Naive thymus-derived CD4-positive, alpha-beta T cell (primary cell): ENCODE data around the gene GPR183. TPM values are rescaled to one million over a fixed set of nuclear protein-coding genes. Genes with fewer than 3 reads are reported as not detected.

Experiments used
- ATAC-seq: fragments of 150-1000 bp; cut with Tn5 transposase; 2 replicates; pipeline ENCODE4 v1.10.0; 2021; ENCODE audit warnings: mild to moderate bottlenecking, moderate library complexity
- CTCF ChIA-PET: fragments of 350-600 bp; sonication (Branson Sonifier 250); formaldehyde crosslinking; loops from one replicate; lab custom pipeline; 2021; ENCODE audit warnings: antibody characterized with exemption; lab: Charles Lee
- POLR2A ChIA-PET: fragments of 350-600 bp; sonication (Branson Sonifier 250); formaldehyde crosslinking; loops from one replicate; lab custom pipeline; 2021; ENCODE audit warnings: antibody characterized with exemption, inconsistent platforms; lab: Charles Lee
- DNase-seq, 9 donors: peaks; one replicate each; pipeline versions ENCODE4 v3.0.0 to v3.0.0-alpha.2; 2020 to 2022; ENCODE audit warnings: mixed read lengths in 1 of 9
- H3K27ac ChIP-seq: one replicate; pipeline ENCODE4 v1.7.0; 2013; ENCODE audit warnings: mild to moderate bottlenecking, low read depth, low read length, moderate library complexity
- H3K27me3 ChIP-seq, 2 donors: one replicate each; pipeline ENCODE4 v1.7.0; 2013; ENCODE audit warnings: low read length in 2 of 2, mild to moderate bottlenecking in 2 of 2, moderate library complexity in 2 of 2; ENCODE audit not compliant: control insufficient read depth in 2 of 2, insufficient read depth in 2 of 2
- H3K36me3 ChIP-seq, 3 experiments: 1 replicate in 2 of 3; 2 replicates in 1 of 3; pipeline ENCODE4 v1.7.0; 2013; ENCODE audit warnings: low read length in 3 of 3, mild to moderate bottlenecking in 3 of 3, moderate library complexity in 1 of 3; ENCODE audit not compliant: insufficient read depth in 3 of 3, control insufficient read depth in 2 of 3
- H3K4me1 ChIP-seq, 2 donors: one replicate each; pipeline ENCODE4 v1.7.0; 2013; ENCODE audit warnings: low read length in 2 of 2, mild to moderate bottlenecking in 2 of 2, moderate library complexity in 1 of 2; ENCODE audit not compliant: control insufficient read depth in 2 of 2, insufficient read depth in 2 of 2
- H3K4me3 ChIP-seq: 2 replicates; pipeline ENCODE4 v1.7.0; 2013; ENCODE audit warnings: mild to moderate bottlenecking, low read length
- H3K9me3 ChIP-seq, 3 experiments: 1 replicate in 2 of 3; 2 replicates in 1 of 3; pipeline ENCODE4 v1.7.0; 2013; ENCODE audit warnings: low read length in 3 of 3; ENCODE audit not compliant: control insufficient read depth in 2 of 3
- H3K27ac Mint-ChIP-seq, 9 donors: one replicate each; pipeline ENCODE4 v1.8.0; 2020 to 2022; ENCODE audit warnings: mixed read lengths in 9 of 9, mild to moderate bottlenecking in 8 of 9, moderate library complexity in 5 of 9, inconsistent platforms in 2 of 9
- H3K27me3 Mint-ChIP-seq, 5 donors: one replicate each; pipeline ENCODE4 v1.8.0; 2021 to 2022; ENCODE audit warnings: mixed read lengths in 5 of 5, mild to moderate bottlenecking in 1 of 5
- H3K36me3 Mint-ChIP-seq, 5 donors: one replicate each; pipeline ENCODE4 v1.8.0; 2020 to 2022; ENCODE audit warnings: mixed read lengths in 5 of 5, mild to moderate bottlenecking in 3 of 5, inconsistent platforms in 1 of 5
- H3K4me1 Mint-ChIP-seq, 7 donors: one replicate each; pipeline ENCODE4 v1.8.0; 2020 to 2022; ENCODE audit warnings: mixed read lengths in 7 of 7, mild to moderate bottlenecking in 3 of 7, inconsistent platforms in 1 of 7
- H3K4me3 Mint-ChIP-seq, 10 donors: one replicate each; pipeline ENCODE4 v1.8.0; 2020 to 2022; ENCODE audit warnings: mild to moderate bottlenecking in 10 of 10, mixed read lengths in 10 of 10, moderate library complexity in 6 of 10, inconsistent platforms in 2 of 10
- H3K9me3 Mint-ChIP-seq, 11 donors: one replicate each; pipeline ENCODE4 v1.8.0; 2020 to 2022; ENCODE audit warnings: mixed read lengths in 11 of 11, mild to moderate bottlenecking in 4 of 11, inconsistent platforms in 1 of 11, moderate library complexity in 1 of 11
- intact Hi-C, 2 donors: fragments of 100-400 bp; cut with micrococcal nuclease; formaldehyde crosslinking; loops; one replicate each; pipeline ENCODE4 v1.15.1; 2023
- polyA plus RNA-seq, 2 donors: library from polyadenylated mRNA; unstranded; fragments of 300-500 nt; fragmentation: Illumina TruSeq; gene quantifications; one replicate each; pipeline ENCODE4 v1.2.3, GENCODE V29; 2021
- total RNA-seq, 6 experiments: library from RNA in 5 of 6; stranded (reverse) in 5 of 6; gene quantifications; 1 replicate in 5 of 6; 2 replicates in 1 of 6; pipeline ENCODE4 v1.2.3 and lab custom pipeline; 2021 to 2026

The GPR183 gene
- total and polyA plus RNA-seq, 7 experiments from 2014 or later: 26.8 to 241 (median 216) TPM

DNA sequence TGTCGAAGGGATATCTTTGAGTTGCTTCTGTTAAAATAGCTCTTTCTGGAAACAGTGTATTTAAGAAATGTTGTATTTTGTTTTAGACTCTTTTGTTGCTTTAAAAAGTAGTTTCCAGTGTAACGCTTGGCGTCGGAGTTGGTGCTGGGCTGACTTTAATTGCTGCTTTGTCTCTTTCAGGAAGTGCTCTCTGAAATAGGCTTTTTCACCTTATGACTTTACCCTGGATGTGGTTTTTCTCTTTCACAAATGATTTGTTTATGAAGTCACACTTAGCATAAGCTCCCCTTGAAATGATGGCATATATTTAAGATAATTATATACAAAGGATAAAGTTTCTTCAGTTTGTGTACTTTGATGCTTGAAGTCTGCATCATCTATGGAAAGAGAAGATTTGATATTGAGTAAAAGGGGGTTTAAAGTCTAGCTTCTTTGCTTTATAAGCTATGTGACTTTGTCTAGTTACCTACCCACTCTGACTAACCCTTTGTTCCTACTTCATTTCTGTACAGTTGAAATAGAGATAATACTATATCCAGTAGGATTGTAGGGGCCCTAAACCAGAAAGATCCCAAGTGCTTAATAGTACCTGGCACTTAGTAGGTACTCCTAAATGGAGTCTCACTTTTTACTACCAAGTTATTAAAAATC is 48.9 kb downstream of the GPR183 start, which contains the start of gene GPR18:
TSS of gene GPR18 (minus strand) at position 170 of the 651 bp plus-strand sequence. CDS start 2,507 bp downstream, outside the sequence.
- Mint-ChIP-seq H3K27ac (peak within 1 kb of the TSS; percentile 90 to 97 (median 95)), H3K9me3 (peaks cover 0 to 9% (median 0%) of the 10 kb centered on the region in 11 donors), H3K4me3 (peak within 1 kb of the TSS; percentile 86 to 99 (median 94)), H3K27me3 (no peaks in the 10 kb centered on the region), H3K4me1 (peaks cover 30 to 80% (median 66%) of the 10 kb centered on the region in 7 donors), H3K36me3 (peaks cover 10 to 42% (median 37%) of the 10 kb centered on the region in 5 donors)
- Histone ChIP-seq H3K4me1 (peaks cover 27 to 40% of the 10 kb centered on the region in 2 donors), H3K4me3 (peak within 1 kb of the TSS; percentile 86), H3K27me3 (no peaks in the 10 kb centered on the region), H3K9me3 (no peaks in the 10 kb centered on the region), H3K36me3 (peaks cover 5 to 22% (median 14%) of the 10 kb centered on the region in 3 experiments), H3K27ac (peak within 1 kb of the TSS; percentile 81)
- ChIA-PET CTCF (interaction anchor here (0.9 to 1.9 kb wide), 11 partner anchors 10 to 125 kb away, joined by 3 to 13 read pairs (median 4); partner anchors contain the start of gene UBAC2), POLR2A (interaction anchor here (0.6 to 4.3 kb wide), 26 partner anchors 10 to 242 kb away, joined by 3 to 97 read pairs (median 4); partner anchors contain the start of gene UBAC2)
- ATAC-seq (peak; percentile 89), DNase-seq (peak in 7 of 9 donors; percentile 56 to 81 (median 70))
- intact Hi-C loops: loop anchor here (1.0 to 5.0 kb wide), 11 partner anchors 8 to 242 kb away; partner anchors contain the start of genes UBAC2 (in 2 of the 2) and TM9SF2 (in 1 of the 2)

- CTCF ChIA-PET: interaction anchor here (0.7 to 2.9 kb wide), 10 partner anchors 9 to 81 kb away, joined by 3 to 17 read pairs (median 6); partner anchors contain the start of gene UBAC2
- H3K27ac Mint-ChIP-seq: peak overlapping the region in 7 of 9 donors; percentile 46 to 95 (median 92)
- no peaks in the 10 kb centered on the region for H3K27me3 Mint-ChIP-seq
- peaks cover 30 to 81% (median 61%) of the 10 kb centered on the region in 7 donors for H3K4me1 Mint-ChIP-seq
- POLR2A ChIA-PET: interaction anchor here (0.6 to 4.3 kb wide), 23 partner anchors 12 to 170 kb away, joined by 3 to 97 read pairs (median 5); partner anchors contain the start of gene UBAC2
- intact Hi-C loops: loop anchor here in 1 of 2 donors (5.0 kb wide), 2 partner anchors 170 to 205 kb away; no protein-coding TSS in a partner anchor
- peaks cover 0 to 9% (median 0%) of the 10 kb centered on the region in 11 donors for H3K9me3 Mint-ChIP-seq
- Histone ChIP-seq H3K9me3 (no peaks in the 10 kb centered on the region), H3K4me1 (peaks cover 26 to 42% of the 10 kb centered on the region in 2 donors), H3K36me3 (peaks cover 5 to 23% (median 14%) of the 10 kb centered on the region in 3 experiments), H3K27ac (peak overlapping the region; percentile 81), H3K4me3 (peak overlapping the region; percentile 86), H3K27me3 (no peaks in the 10 kb centered on the region)
- peak in 1 of 9 donors; percentile 41 for DNase-seq
- peaks cover 10 to 42% (median 37%) of the 10 kb centered on the region in 5 donors for H3K36me3 Mint-ChIP-seq
- peak overlapping the region; percentile 85 to 98 (median 88) for H3K4me3 Mint-ChIP-seq
- no peak for ATAC-seq
Observed at GRCh38 chr13:99257291-99257690, 49.9 kb downstream of the GPR183 start.

- peaks cover 10 to 46% (median 41%) of the 10 kb centered on the region in 5 donors for H3K36me3 Mint-ChIP-seq
- ATAC-seq: no peak
- peaks cover 30 to 46% of the 10 kb centered on the region in 2 donors for H3K4me1 ChIP-seq
Observed at GRCh38 chr13:99256709-99257108, 50.5 kb downstream of the GPR183 start.

GRCh38 chr13:99256283-99256682 is 50.9 kb downstream of the GPR183 start:
- Mint-ChIP-seq H3K27ac (peak overlapping the region in 8 of 9 donors; percentile 68 to 93 (median 86)), H3K36me3 (peaks cover 10 to 46% (median 41%) of the 10 kb centered on the region in 5 donors), H3K27me3 (no peaks in the 10 kb centered on the region), H3K4me3 (peak overlapping the region; percentile 84 to 98 (median 88)), H3K4me1 (peaks cover 37 to 81% (median 64%) of the 10 kb centered on the region in 7 donors), H3K9me3 (peaks cover 0 to 9% (median 0%) of the 10 kb centered on the region in 11 donors)
- DNase-seq: no peak
- Histone ChIP-seq H3K27me3 (no peaks in the 10 kb centered on the region), H3K4me1 (peaks cover 34 to 45% of the 10 kb centered on the region in 2 donors), H3K4me3 (peak overlapping the region; percentile 49), H3K27ac (peak overlapping the region; percentile 81), H3K36me3 (peaks cover 5 to 23% (median 14%) of the 10 kb centered on the region in 3 experiments), H3K9me3 (no peaks in the 10 kb centered on the region)
- CTCF ChIA-PET: interaction anchor here (0.7 to 3.0 kb wide), 11 partner anchors 10 to 180 kb away, joined by 3 to 18 read pairs (median 3); partner anchors contain the start of gene UBAC2
- POLR2A ChIA-PET: interaction anchor here (0.6 to 4.3 kb wide), 17 partner anchors 12 to 400 kb away, joined by 3 to 97 read pairs (median 5); partner anchors contain the start of gene UBAC2
- intact Hi-C loops: loop anchor here in 1 of 2 donors (1.0 to 5.0 kb wide), 3 partner anchors 169 to 240 kb away; no protein-coding TSS in a partner anchor
- ATAC-seq: no peak

More at GRCh38 chr13:99256709-99257108, 50.5 kb downstream of the GPR183 start:
- no peaks in the 10 kb centered on the region for H3K9me3 ChIP-seq
- H3K36me3 ChIP-seq: peaks cover 5 to 23% (median 14%) of the 10 kb centered on the region in 3 experiments
- H3K27me3 Mint-ChIP-seq: no peaks in the 10 kb centered on the region
- H3K27me3 ChIP-seq: no peaks in the 10 kb centered on the region
- H3K27ac ChIP-seq: peak overlapping the region; percentile 81
- intact Hi-C loops: loop anchor here in 1 of 2 donors (1.0 to 5.0 kb wide), 3 partner anchors 169 to 240 kb away; no protein-coding TSS in a partner anchor
- ChIA-PET POLR2A (interaction anchor here (0.7 to 4.3 kb wide), 17 partner anchors 12 to 169 kb away, joined by 3 to 97 read pairs (median 6); partner anchors contain the start of gene UBAC2), CTCF (interaction anchor here (0.7 to 3.0 kb wide), 8 partner anchors 8 to 163 kb away, joined by 3 to 18 read pairs (median 4); partner anchors contain the start of gene UBAC2)
- peaks cover 34 to 81% (median 63%) of the 10 kb centered on the region in 7 donors for H3K4me1 Mint-ChIP-seq
- H3K4me3 ChIP-seq: peak overlapping the region; percentile 49
- H3K27ac Mint-ChIP-seq: peak overlapping the region; percentile 56 to 93 (median 80)
- peak in 2 of 9 donors; percentile 39 to 61 for DNase-seq
- peak overlapping the region; percentile 84 to 98 (median 88) for H3K4me3 Mint-ChIP-seq
- H3K9me3 Mint-ChIP-seq: peaks cover 0 to 9% (median 0%) of the 10 kb centered on the region in 11 donors

DNA sequence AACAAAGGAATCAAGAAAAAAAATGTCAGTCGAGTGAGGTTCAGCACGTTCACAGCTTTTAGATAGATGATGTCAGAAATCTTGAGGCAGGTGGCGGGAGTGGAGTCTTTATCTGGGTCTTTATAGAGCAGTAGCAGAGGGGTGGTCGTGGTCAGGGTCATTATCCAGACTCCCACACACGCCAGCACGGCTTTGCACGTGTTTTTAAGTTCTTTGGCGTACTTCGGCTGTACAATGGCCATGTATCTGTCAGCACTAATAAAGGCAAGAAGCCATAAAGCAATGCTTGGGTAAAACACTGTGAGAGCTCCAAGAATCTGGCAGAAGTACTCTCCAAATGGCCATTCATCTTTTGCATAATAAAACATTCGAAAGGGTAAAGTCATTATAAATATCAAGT is 51.9 kb downstream of the GPR183 start:
- H3K4me1 ChIP-seq: peaks cover 34 to 42% of the 10 kb centered on the region in 2 donors

More for the DNA sequence above, 51.9 kb downstream of the GPR183 start:
- Mint-ChIP-seq H3K27ac (peak overlapping the region in 8 of 9 donors; percentile 44 to 93 (median 84)), H3K36me3 (peaks cover 10 to 52% (median 37%) of the 10 kb centered on the region in 5 donors), H3K27me3 (no peaks in the 10 kb centered on the region), H3K9me3 (peaks cover 0 to 9% (median 0%) of the 10 kb centered on the region in 11 donors), H3K4me1 (peaks cover 38 to 80% (median 65%) of the 10 kb centered on the region in 7 donors), H3K4me3 (peak overlapping the region; percentile 23 to 98 (median 88))
- H3K27me3 ChIP-seq: no peaks in the 10 kb centered on the region
- no peak for ATAC-seq
- H3K27ac ChIP-seq: peak overlapping the region; percentile 81
- peak overlapping the region; percentile 49 for H3K4me3 ChIP-seq
- H3K36me3 ChIP-seq: peaks cover 5 to 23% (median 14%) of the 10 kb centered on the region in 3 experiments
- DNase-seq: no peak
- ChIA-PET CTCF (interaction anchor here (0.7 to 3.0 kb wide), 10 partner anchors 11 to 689 kb away, joined by 3 to 18 read pairs (median 4); partner anchors contain the start of gene UBAC2), POLR2A (interaction anchor here (0.6 to 4.3 kb wide), 14 partner anchors 11 to 401 kb away, joined by 3 to 97 read pairs (median 6); partner anchors contain the start of gene UBAC2)
- H3K9me3 ChIP-seq: no peaks in the 10 kb centered on the region
- intact Hi-C loops: loop anchor here in 1 of 2 donors (5.0 kb wide), 2 partner anchors 168 to 203 kb away; no protein-coding TSS in a partner anchor
